HG03175 (cell line): ENCODE results near the gene PDE1A.
"Not testable (repeated sequence)": the region's sequence is repeated elsewhere in the genome, so short reads cannot be mapped to it uniquely, and the experiment has no call there.

Experiments
- ATAC-seq: cut with Tn5 transposase; IDR thresholded peaks from one replicate; pipeline ENCODE4 v1.9.1; 2021; ENCODE audit warnings: mild to moderate bottlenecking, moderate library complexity; ENCODE audit not compliant: unreplicated experiment

Gene PDE1A

DNA sequence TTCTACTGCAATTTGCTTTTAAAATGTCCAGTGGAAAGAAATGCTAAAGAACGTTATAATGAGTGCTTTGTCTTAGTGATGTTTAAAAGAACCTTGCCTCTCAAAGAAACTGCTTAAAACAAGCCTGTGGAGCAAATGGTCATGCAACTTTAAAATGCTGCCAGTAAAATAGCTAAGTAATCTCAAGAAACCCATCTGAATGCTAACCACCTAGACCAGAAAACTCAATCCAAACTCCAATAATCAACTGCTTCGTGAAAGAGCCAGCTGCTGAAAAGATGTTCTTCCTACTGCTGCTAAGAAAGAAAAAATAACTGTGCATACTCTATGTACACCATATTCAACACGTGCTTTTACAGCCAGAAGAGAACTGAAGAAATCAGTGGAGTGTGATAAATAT is 145.6 kb downstream of the PDE1A start:
- no peak for ATAC-seq

DNA sequence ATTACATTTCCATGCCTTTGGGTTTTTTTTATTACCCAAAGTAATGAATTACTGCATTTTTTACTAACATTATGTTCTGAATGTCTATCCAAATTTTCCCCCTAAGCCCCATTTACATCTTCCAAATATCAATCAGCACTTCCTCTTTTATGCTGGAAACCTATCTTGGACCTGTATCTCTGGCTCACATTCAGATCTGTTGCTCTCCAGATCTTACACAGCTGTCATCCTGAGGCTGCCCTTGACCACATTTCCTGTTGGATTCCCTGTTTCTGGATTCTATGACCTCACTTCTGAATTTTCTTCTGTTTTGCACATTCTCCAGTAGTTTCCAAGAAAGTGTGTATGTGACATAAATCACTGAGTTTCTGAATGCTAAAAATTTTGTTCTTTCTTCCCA is 146.7 kb downstream of the PDE1A start:
- ATAC-seq = no peak

DNA sequence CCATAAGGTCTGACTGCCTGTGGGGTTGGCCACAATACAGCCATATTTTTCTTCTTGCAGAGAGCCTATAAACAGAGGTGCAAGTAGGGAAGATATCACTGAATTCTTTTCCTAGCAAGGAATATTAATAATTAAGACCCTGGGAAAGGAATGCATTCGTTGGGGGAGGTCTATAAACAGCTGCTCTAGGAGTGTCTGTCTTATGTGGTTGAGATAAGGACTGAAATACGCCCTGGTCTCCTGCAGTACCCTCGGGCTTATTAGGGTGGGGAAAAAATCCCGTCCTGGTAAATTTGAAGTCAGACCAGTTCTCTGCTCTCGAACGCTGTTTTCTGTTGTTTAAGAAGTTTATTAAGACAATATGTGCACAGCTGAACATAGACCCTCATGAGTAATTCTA is 150.2 kb downstream of the PDE1A start:
- not testable (repeated sequence) for ATAC-seq

DNA sequence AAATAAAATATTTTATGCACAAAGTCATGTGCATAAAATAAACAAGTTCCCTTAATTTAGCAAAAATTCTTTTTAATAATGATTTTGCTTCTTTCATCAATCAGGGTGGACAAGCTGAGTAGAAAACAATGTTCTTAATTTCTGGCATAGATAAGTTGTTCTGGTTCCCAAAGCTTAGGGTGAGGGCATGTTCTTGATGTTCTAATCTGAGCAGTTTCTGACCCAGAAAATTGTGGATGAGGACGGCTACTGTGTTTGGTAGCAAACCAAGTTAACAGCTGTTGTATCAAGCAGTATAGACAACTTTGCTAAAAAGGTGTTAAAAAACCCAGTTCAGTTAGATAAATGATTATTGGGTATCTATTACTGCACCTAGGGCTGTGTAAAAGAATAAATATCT is 158.9 kb downstream of the PDE1A start:
- ATAC-seq = no peak

DNA sequence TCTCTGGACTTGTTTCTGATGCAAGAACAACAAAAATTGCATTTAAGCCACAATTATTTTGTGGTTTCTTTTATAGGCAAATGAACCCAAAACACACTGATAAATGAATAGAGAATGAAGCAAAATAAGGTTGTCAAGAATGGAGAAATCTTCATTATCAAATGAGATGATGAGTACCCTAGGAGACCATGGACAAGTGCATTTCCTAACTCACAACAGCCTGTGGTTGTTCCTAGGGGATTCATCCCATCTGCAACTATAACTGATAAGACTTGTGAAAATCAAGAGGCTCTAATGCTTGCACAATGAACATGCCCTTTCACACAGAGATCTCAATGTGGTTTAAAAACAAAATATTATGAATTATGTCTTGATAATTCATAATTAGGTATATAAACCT is 159.9 kb downstream of the PDE1A start:
- no peak for ATAC-seq

DNA sequence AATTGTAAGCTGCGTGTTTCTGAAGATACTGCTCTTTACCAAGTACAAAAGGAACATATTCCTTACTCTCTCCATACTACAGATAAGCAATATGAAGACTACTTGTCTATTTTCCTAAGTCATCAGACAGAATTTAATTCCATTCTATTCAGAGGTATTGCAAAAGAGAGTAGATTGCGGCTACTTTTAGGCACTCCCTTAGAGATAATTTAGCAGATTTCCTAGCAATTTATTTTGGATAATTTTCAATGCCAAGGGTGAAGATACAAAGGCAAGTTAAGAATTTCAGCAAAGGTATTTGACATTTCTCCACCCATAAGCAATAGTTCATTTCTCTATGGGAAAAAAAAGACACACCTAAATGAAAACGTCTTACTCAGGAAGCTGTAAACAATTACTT is 161.1 kb downstream of the PDE1A start:
- no peak for ATAC-seq

DNA sequence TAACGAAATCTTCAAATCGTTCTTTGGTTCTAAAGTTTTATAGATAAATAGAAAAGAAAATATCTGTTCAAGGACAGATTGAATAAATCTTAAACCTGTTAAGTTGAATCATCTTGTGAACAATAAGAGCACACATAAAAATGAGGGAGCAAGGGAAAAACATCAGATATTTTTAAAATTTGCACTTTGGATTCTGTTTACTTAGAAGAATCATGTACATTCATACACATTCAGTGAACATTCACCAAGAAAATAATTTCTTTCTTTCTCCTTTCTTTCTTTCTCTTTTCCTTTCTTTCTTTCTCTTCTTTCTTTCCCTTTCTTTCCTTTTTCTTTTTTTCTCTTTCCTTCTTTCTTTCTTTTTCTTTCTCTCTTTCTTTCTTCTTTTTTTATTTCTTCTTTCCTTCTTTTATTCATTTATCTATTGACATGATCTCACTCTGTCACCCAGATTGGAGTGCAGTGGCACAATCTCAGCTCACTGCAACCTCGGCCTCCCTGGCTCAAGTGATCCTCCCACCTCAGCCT is 164.9 kb downstream of the PDE1A start:
- ATAC-seq = no peak

DNA sequence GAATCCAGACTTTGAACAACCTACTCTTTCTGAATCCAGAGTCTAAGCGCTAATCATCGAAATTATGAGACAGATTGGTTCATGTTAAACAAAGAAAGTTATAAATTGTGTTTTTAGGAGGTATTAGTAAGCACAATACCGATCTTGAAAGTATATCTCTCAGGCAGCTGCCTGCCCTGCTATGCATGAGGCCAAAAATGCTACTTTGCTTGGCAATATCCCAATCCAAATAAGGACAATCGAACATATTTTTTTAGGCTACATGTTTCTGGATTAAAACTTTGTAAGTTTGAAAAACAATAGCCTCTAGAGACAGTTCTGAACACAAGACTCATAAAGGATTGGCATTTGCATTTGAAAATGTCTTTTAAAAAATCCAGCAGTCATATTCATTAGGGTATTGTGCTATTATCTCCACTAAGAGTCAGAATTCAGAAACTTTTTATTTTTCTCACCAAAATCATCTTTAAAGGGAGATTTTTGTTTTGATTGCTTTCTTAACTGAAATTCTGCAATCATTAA is 167.1 kb downstream of the PDE1A start:
- no peak for ATAC-seq

DNA sequence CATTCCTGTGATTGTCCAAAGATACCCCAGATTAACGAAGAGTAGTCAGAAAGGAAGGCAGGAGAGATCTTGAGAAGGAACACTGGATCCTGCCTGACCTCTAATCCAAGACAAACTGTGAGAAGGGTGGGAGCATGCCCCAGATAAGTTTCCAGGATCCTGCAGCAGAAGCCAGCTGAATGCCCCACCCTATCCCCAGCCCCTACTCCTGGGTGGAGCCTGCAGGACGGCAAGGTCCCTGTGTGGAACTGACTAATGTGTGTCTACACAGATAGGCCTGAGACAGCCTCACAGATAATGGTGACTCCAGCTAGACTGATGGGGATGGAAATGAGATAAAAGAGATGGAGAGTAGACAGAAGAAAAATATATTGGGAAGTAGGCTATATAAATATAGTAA is 174.3 kb downstream of the PDE1A start:
- no peak for ATAC-seq

DNA sequence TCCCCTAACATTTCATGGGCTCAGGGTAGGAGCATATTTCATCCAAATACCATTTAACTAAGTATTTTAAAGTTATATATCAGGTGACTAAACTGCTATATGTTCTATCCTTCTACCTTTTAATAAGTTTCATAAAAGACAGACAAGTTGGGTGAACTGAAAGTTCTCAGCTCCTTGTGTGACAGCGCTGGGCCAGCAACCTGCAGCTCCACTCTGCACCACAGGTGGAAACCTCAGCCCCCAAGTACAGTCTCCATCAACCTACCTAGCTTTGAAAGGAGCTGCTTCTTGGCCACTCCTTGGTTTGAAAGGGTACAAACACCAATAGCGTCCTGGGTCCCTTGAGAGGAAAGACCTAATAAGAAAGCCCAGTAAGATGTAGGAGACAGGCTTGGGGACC is 177.9 kb downstream of the PDE1A start:
- no peak for ATAC-seq

DNA sequence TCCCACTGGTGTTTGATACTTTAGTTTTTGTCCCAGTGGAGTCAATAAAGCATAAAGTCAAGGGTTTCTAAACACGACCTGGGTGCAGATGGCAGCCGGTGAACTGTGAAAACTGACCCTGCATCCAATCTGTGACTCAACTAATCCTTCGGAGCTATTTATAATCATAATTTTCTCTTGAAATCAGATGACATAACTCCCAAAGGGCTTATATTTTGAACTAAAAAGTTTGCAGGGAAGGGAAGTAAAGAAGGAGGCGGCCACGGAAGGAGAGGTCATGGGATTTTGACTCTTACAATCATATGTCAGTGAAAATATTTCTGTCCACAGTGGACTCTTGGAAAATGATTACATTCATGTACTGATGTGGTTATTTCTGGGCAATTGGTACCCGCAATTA is 178.5 kb downstream of the PDE1A start:
- ATAC-seq = no peak

DNA sequence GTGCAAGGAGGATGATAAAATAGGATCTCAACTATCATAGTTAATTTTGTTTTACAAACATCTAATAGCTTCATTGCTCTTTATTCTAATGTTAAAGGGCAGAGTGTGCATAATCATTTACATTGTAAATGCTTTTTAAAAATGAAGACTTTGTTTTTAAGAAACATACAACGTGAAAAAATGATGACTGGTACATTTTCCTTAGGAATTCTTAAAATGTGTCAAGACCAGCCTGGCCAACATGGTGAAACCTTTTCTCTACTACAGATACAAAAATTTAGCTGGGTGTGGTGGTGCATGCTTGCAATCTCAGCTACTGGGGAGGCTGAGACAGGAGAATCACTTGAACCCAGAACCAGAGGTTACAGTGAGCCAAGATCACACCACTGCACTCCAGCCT is 179.0 kb downstream of the PDE1A start:
- ATAC-seq = no peak

DNA sequence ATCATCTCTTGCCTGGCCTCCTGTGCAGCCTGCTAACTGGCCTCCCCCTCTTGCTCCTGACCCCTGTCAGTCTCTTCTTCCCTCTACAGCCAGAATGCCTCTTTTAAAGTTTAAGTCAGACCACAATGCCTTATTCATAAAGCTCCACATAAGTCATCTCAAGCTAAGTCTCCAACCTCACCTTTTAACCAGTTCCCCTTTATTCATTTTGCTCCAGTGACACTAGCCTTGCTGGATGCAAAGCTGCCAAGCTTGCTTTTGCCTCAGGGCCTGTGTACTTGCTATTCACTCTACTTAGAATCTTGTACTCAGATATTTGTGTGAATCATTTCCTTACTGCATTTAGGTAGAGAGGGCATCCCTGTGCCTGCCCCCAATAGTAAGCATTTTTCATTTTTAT is 180.9 kb downstream of the PDE1A start:
- ATAC-seq = peak; percentile 65

DNA sequence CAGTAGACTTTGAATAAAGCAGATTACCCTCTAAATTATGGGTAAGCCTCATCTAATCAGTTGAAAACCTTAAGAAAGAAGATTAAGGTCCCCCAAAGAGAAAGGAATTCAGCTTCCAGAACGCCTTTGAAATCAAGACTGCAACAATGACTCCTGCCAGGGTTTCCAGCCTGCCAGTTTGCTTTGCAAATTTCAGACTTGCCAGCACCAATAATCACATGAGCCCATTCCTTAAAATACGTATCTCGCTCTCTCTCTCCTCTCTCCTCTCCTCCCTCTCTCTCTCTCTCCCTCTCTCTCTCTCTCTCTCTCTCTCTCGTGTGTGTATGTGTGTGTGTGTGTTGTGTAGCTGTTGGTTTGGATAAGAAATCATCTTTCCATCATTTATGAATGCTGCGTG is 184.2 kb downstream of the PDE1A start:
- ATAC-seq = no peak

DNA sequence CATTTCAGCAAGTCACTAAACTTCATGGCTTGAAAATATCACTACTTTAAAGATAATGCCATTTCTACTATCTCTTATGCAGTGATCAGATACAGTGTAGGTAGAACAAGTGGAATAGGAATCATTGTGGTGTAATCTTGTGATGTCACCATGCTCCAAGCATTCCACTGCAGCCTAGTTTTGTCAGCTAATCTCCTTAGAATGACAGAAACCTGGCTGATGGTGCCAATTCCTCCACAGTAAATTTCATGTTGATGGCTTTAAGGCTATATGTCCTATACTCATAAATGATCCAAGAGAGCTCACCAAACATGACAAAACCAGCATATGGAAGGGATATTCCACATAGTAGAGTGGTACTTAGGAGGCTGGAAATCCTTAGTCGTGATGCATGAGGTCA is 184.9 kb downstream of the PDE1A start:
- no peak for ATAC-seq

DNA sequence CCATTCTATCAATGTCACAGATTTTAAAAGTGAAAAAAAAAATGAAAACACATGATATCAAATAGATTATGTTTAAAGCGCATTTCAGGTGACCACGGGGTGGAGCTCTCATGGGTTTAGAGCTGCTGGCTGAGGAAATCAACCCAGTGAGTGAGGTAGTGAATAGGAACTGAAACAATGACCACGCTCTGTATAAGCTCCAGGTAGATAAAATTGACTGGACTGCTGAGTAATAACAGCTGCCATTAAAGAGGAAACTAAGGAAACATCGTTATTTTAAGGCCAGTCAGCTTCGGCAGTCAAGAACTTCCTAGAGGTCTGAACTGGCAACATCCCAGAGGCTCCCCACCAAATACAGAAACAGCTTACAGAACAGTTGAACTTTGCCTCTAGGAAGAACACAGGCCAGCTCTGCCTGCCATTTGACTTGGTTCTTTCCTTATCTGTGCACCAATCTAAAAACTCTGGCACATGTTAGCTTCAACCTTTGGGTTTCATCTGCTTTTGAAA is 185.9 kb downstream of the PDE1A start:
- ATAC-seq = peak; percentile 100

DNA sequence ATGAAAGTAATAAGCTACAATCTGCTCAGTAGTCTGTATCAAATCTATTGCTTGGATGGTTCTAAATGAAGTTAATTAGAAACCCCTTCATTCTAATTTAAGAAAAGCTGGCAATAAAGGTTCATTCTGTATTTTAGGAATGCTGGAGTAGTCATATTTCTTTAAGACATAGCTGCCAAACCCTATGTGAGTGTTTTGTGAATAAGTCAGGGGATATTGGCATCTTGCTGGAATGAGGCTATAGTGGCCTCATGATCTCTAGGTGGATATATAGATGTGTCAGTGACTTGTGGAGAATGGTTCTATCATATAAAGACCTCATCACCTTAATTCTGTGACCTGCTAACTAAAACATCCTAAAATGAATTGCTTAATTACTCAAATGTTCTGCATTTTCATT is 196.3 kb downstream of the PDE1A start:
- no peak for ATAC-seq

DNA sequence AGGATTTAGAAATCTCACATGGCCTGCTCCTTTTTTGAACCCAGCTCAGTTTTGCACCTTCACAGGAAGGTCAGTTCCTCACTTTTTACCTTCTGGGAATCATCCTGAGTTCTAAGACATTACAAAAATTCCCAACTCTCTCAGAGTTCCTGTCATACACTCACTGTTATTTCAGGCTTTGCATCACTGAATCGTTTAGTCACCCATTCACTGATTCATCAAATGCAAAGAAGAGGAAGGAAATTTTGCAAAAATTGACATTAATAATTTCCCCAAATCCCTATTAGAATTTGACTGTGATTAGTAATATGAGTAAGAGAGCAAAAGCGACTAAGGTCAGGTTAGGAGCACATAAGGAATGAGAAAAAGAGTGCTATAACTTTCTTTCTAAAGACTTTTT is 197.5 kb downstream of the PDE1A start:
- no peak for ATAC-seq

DNA sequence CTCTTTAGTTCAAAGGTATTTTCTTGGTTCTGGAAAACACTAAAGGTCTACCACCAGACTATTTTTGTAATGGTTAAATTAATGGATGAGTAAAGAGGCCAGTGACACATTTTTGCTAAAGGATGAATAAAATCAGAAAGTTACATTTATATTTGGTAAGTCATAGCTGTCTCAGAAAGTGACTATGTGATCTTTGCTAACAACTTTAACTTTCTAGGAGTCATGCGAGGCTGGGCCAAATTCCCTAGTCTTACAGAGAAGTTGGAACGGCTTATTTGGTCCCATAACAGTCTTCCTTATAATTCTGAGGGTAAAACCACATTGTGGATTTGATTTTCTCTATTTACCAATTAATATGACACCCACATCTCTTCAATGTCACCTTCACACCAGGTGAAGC is 198.1 kb downstream of the PDE1A start:
- ATAC-seq = no peak

DNA sequence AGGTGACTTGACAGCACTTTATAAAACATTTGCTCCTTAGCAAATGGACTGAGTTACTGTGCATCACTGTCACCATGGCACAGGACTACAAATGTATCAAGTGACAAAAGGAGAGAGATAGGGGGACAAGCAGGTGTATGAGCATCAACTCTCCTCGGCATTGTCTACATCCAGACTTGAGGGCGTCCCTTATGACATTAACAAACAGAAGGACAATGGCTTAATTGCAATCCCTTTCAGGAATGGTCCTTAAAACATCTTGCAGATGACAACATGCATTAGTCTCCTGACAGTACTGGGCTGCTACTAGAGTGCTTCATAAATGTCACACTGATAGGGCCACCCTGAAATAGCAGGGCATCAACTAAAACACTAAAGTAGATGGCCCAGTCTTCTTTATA is 198.8 kb downstream of the PDE1A start:
- ATAC-seq = no peak

DNA sequence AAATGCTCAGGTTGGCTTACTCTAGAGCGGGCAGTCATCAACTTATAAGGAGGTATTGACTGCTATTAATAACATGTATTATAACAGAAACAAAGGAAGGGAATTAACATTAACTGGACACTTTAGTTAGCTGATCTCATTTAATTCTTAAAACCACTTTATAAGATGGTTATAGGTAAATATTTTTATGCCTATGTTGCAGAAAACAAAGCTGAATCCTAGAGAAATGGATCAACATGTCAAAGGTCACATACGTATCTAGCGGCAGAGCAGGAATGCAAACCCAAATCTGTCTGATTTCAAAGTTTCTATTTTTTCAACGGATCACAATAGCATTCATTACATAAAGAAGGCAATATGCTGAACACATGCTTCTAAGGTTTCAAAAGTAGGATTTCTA is 200.0 kb downstream of the PDE1A start:
- ATAC-seq = no peak

DNA sequence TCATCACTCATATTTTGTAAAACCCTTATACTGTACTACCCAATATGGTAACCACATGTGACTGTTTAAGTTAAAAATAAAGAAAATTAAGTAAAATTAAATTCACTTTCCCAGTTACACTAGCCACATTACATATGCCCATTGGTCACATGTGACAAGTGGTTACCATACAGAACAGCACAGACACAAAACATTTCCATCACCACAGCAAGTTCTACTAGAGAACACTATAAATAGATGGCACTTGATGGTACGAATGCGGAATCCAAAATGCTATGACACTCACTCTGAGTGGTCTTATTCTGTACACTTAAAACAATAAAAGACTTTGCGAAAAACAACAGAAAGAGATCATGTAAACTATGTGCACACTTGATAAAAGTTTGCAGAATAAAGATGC is 202.2 kb downstream of the PDE1A start:
- ATAC-seq = no peak

DNA sequence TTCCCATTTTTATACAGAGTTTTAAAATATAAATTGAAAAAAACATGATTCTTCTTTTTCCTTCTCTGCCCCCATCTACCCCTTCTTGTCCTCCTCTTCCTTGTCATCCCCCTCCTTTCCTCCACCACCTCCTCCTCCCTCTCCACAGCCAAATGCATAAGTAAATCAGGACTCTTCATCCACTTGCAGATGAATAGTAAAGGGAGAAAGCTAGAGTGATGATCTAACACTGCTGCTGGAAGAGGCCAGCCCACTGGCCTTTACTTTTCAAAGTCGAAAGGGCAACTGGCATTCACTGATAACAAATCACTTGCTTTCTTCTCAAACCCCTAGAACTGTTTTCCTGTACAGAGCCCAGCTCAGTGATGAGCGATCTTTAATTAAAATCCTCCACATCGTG is 205.8 kb downstream of the PDE1A start:
- ATAC-seq = no peak
